Skeletal muscle satellite cell (primary cell): ENCODE data around the gene ADD2.
"Not testable (repeated sequence)": the region's sequence is repeated elsewhere in the genome, so short reads cannot be mapped to it uniquely, and the experiment has no call there.

Experiments used
- H3K27me3 ChIP-seq: 2 replicates; pipeline ENCODE4 v1.7.0; 2013; ENCODE audit warnings: low read length; ENCODE audit not compliant: control insufficient read depth, insufficient read depth
- H3K36me3 ChIP-seq: 2 replicates; pipeline ENCODE4 v1.7.0; 2013; ENCODE audit warnings: mild to moderate bottlenecking, control low read depth, low read length; ENCODE audit not compliant: insufficient read depth
- H3K4me1 ChIP-seq: 2 replicates; pipeline ENCODE4 v1.7.0; 2013; ENCODE audit warnings: low read length; ENCODE audit not compliant: control insufficient read depth, insufficient read depth
- H3K4me2 ChIP-seq: 2 replicates; pipeline ENCODE4 v1.7.0; 2013; ENCODE audit warnings: mild to moderate bottlenecking, low read length
- H3K4me3 ChIP-seq: 2 replicates; pipeline ENCODE4 v1.7.0; 2013; ENCODE audit warnings: low read length
- H3K9ac ChIP-seq: 2 replicates; pipeline ENCODE4 v1.7.0; 2013; ENCODE audit warnings: mild to moderate bottlenecking, low read depth, low read length, moderate library complexity
- H3K9me3 ChIP-seq: replicated peaks from 2 replicates; pipeline ENCODE4 v1.7.0; 2013; ENCODE audit warnings: mild to moderate bottlenecking, control low read depth, low read length

ADD2 gene

DNA sequence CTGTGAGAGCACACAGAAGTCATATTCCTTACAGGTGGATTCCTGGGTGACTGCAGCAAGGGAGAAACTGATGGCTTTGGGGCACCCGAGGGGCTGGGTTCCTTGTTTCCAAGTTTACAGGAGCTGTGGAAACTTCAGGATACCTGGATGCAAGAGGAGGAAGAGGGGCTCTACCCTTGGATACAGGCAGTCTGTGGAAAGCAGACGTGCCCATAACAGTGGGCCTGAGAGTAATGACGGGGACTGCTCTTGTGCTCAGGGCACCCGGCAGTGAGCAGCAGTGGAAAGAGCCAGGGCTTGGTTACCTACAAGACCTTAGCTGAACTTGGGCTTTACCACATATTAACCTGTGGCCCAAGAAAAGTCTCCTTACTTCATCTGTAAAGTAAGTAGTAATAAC is 112.2 kb downstream of the ADD2 start:
- H3K36me3 ChIP-seq = no peaks in the 10 kb centered on the region
- H3K27me3 ChIP-seq = peaks cover 25% of the 10 kb centered on the region
- no peak overlapping the region for H3K4me3 ChIP-seq
- H3K4me1 ChIP-seq = no peaks in the 10 kb centered on the region
- no peaks in the 10 kb centered on the region for H3K9me3 ChIP-seq
- no peak overlapping the region for H3K9ac ChIP-seq
- no peak overlapping the region for H3K4me2 ChIP-seq

DNA sequence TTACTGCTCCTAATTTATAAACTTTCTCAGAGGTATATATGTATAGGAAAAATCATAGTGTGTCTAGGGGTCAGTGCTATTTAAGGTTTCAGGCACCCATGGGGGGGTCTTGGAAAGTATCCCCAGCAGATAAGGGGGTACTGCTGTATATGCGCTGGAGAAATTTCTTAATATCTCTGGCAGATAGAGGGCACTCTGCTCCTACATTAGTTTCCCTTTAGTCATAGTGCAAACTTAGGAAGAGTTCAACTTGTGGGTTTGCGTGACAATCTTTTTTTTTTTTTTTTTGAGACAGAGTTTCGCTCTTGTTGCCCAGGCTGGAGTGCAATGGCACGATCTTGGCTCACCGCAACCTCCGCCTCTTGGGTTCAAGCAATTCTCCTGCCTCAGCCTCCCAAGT is 112.8 kb downstream of the ADD2 start:
- not testable (repeated sequence) for H3K4me1 ChIP-seq, H3K4me3 ChIP-seq, H3K4me2 ChIP-seq, H3K9me3 ChIP-seq, H3K36me3 ChIP-seq, H3K9ac ChIP-seq
- H3K27me3 ChIP-seq = peaks cover 25% of the 10 kb centered on the region

DNA sequence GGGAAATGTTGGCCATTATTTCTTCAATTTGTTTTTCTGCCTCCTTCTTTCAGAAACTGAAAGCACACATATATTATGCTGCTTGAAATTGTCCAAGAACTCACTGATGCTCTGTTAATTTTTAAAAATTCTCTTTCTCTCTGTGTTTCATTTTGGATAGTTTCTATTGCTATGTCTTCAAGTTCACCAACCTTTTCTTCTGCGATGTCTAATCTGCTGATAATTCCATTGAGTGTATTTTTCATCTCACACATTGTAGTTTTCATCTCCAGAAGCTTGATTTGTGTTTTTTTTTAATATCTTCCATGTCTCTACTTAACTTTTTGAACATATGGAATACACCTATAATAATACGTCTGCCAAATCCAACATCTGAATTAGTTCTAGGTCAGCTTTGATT is 116.3 kb downstream of the ADD2 start:
- H3K9me3 ChIP-seq = no peaks in the 10 kb centered on the region
- peaks cover 18% of the 10 kb centered on the region for H3K27me3 ChIP-seq
- no peak overlapping the region for H3K4me2 ChIP-seq
- H3K4me3 ChIP-seq = no peak overlapping the region
- no peaks in the 10 kb centered on the region for H3K36me3 ChIP-seq
- H3K4me1 ChIP-seq = no peaks in the 10 kb centered on the region
- no peak overlapping the region for H3K9ac ChIP-seq

DNA sequence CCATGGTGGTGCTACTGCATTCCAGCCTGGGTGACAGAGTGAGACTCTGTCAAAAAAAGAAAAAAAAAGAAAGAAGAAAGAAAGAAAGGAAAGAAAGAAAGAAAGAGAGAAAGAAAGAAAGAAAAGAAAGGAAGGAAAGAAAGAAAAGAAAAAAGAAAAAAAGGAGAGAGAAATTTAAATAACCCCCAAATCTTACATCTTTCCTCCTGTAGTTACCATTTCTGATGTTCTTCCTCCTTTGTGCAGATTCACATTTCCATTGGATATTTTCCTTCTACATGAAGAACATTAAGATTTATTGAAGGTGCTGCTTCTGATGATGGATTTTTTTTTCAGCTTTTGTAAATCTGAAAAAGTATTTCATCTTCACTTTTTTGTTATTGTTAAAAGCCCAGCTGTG is 117.0 kb downstream of the ADD2 start:
- H3K9me3 ChIP-seq = no peaks in the 10 kb centered on the region
- peaks cover 20% of the 10 kb centered on the region for H3K27me3 ChIP-seq
- no peak overlapping the region for H3K4me3 ChIP-seq

DNA sequence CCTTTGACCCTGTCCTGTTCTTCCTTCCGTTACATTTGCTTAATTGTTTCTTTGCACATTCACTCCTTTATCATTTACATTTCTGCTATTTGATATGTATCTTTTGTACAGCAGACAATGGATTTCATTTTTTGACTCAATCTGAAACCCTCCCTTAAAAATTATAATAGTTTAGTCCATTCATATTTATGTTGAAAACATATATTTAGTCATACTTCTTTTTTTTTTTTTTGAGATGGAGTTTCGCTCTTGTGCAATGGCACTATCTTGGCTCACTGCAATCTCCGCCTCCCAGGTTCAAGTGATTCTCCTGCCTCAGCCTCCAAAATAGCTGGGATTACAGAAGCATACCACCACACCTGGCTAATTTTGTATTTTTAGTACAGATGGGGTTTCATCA is 119.0 kb downstream of the ADD2 start:
- H3K4me3 ChIP-seq = no peak overlapping the region
- no peak overlapping the region for H3K9ac ChIP-seq
- no peaks in the 10 kb centered on the region for H3K36me3 ChIP-seq
- no peaks in the 10 kb centered on the region for H3K9me3 ChIP-seq
- no peak overlapping the region for H3K4me2 ChIP-seq
- H3K4me1 ChIP-seq = no peaks in the 10 kb centered on the region
- peaks cover 26% of the 10 kb centered on the region for H3K27me3 ChIP-seq

More for the DNA sequence above, 117.0 kb downstream of the ADD2 start:
- Histone ChIP-seq H3K4me1 (no peaks in the 10 kb centered on the region), H3K9ac (no peak overlapping the region), H3K4me2 (no peak overlapping the region), H3K36me3 (no peaks in the 10 kb centered on the region)

DNA sequence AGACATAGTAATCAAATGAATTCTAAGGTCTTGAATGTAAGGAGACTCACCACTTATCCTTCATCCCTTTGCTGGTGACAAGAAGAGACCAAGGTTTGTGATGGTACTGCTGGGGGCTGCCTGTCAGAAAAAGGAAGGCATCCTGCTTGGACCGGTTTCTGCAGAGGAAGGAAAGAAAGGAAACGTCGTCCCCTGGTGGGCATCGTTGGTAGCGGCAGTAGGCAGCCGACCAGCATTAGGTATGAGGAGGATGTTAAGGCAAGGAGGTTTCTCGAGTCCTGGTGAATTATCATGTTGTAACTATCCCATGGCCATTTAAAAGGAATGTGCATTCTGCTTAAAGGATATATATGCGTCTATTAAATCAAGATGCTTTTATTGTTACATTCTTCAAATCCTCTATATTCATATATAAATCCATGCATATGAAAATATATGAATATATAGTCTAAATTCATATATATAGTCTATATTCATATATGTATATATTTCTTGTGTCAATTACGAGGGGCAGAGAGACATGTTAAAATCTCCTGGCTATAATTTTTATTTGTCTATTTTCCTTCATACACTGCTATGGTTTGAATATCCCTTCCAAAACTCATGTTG is 120.0 kb downstream of the ADD2 start:
- Histone ChIP-seq H3K36me3 (no peaks in the 10 kb centered on the region), H3K27me3 (peaks cover 20% of the 10 kb centered on the region), H3K4me3 (no peak overlapping the region), H3K9ac (no peak overlapping the region), H3K4me2 (no peak overlapping the region), H3K4me1 (no peaks in the 10 kb centered on the region), H3K9me3 (no peaks in the 10 kb centered on the region)

DNA sequence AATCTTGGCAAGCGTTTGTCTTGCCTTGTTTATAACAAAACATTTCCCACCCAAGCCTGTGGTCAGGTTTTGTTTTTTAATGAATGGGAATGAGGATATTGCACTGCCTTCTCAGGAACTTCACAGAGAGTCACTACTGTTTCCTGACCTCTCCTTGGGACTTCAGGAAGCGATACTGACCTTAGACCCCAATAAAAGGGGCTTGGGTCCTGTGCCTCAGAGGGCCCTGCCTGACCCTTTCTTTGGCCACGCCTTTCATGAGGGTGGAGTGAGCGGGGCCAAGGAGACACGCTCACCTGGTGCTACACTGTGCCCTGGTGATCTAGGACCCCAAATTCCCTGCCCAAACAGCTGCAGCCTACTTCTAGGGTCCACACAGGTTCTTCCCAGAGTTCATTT is 121.6 kb downstream of the ADD2 start:
- H3K4me3 ChIP-seq = no peak overlapping the region
- H3K36me3 ChIP-seq = no peaks in the 10 kb centered on the region
- no peak overlapping the region for H3K9ac ChIP-seq
- no peak overlapping the region for H3K4me2 ChIP-seq
- no peaks in the 10 kb centered on the region for H3K9me3 ChIP-seq
- H3K4me1 ChIP-seq = no peaks in the 10 kb centered on the region
- H3K27me3 ChIP-seq = peaks cover 23% of the 10 kb centered on the region

DNA sequence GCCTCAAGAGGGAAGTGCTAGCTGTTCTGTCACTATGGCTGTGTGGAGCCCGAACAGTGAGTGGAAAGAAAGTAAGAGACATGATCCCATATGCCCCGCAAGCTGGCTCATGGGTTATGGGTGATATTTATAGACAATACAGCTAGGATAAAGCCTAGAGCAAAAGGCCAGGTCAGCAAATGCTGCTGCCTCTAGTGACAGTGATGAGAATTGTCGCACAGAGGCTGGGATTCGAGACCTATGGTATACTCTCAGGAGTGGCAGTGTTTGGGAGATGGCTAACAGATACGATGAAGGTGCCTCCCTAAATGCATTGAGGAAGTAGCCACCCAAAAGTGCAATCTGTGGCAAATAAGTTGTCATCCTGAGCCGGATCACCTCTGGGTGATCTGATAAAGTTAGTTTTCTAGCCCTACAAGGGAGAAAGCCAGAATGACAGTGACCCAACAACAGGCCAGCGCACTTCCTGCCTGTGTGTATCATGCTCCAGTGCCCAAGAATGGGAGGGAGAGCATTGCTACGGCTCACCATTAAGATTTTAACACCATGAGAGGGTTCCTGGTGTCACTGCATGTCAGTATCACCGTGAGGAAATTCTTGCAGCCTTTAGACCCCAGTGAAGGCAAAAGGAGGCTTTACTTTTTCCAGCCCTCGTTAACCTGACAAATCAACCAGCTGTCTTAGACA is 122.1 kb downstream of the ADD2 start:
- H3K27me3 ChIP-seq = peaks cover 28% of the 10 kb centered on the region
- H3K36me3 ChIP-seq = no peaks in the 10 kb centered on the region
- no peaks in the 10 kb centered on the region for H3K9me3 ChIP-seq
- H3K4me2 ChIP-seq = no peak overlapping the region
- no peaks in the 10 kb centered on the region for H3K4me1 ChIP-seq
- H3K4me3 ChIP-seq = no peak overlapping the region
- H3K9ac ChIP-seq = no peak overlapping the region

DNA sequence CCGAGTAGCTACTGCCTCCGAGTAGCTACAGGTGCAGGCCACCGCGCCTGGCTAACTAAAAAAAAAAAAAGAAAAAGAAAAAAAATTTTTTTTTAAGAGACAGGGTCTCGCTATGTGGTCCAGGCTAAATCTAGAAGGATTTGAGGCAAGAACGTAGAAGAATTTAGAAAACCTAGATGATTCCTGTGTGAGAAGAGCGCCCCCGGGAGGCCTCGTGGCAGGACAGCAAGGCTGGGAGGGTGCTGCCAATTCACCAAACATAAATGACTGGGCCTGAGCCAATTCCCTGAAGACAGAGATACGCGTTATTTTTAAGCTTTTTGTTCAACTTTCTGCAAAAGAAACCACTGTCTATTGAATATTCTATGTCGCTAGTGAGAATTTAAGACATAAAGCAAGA is 124.3 kb downstream of the ADD2 start:
- Histone ChIP-seq H3K4me2 (no peak overlapping the region), H3K27me3 (peaks cover 36% of the 10 kb centered on the region), H3K9me3 (no peaks in the 10 kb centered on the region), H3K36me3 (no peaks in the 10 kb centered on the region), H3K4me3 (no peak overlapping the region), H3K4me1 (no peaks in the 10 kb centered on the region), H3K9ac (no peak overlapping the region)

DNA sequence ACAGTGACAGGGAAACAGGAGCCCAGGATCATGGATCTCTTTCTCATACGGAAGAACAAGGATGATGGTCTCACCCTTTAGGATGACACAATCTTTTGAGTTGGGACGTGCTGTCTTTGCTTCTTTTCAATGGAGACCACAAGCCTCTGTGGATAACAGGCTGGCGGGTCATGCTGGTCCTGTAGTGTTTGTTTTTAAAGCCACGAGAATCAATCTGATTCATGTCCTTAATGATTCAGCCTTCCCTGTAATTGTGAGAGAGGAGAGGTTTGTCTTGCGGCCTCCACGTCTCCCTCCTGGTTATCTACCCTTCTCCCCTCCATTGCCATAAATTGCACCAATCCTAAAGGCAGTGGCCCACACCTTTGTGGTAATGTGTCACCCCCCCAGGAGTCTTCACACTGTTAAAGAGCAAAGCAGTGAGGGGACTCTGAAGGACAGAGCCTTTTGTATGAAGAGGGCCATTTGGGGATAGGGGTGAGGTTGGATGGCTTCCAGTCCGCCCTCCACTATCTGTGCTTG is 126.7 kb downstream of the ADD2 start:
- Histone ChIP-seq H3K4me1 (no peaks in the 10 kb centered on the region), H3K27me3 (peaks cover 31% of the 10 kb centered on the region), H3K4me3 (no peak overlapping the region), H3K36me3 (no peaks in the 10 kb centered on the region), H3K4me2 (no peak overlapping the region), H3K9ac (no peak overlapping the region), H3K9me3 (no peaks in the 10 kb centered on the region)

DNA sequence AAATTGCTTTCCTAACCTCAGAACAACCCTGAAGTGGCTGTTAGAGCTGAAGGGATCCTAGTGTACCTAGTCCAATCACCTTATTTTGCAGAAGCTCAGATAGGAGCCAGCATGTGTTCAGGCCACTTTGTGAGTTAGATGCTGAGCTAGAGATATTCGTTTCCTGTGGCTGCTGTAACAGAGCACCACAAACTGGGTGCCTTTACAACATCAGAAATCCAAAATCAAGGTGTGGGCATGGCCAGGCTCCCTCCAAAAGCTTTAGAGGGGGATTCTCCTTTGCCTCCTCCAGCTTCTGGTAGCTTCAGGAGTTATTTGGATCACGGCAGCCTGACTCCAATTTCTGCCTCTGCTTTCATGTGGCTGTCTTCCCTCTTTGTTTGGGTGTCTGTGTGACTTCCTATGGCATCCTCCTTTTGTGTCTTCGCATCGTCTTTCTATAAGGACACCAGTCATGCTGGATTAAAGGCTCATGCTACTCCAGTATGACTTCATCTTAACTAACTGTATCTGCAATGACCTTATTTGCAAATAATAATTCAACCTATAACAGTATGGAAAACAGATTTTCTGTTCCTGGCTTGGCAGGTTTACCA is 128.1 kb downstream of the ADD2 start:
- no peaks in the 10 kb centered on the region for H3K9me3 ChIP-seq
- no peak overlapping the region for H3K4me3 ChIP-seq
- peaks cover 32% of the 10 kb centered on the region for H3K27me3 ChIP-seq
- H3K4me2 ChIP-seq = no peak overlapping the region
- H3K36me3 ChIP-seq = no peaks in the 10 kb centered on the region
- H3K9ac ChIP-seq = no peak overlapping the region
- no peaks in the 10 kb centered on the region for H3K4me1 ChIP-seq

DNA sequence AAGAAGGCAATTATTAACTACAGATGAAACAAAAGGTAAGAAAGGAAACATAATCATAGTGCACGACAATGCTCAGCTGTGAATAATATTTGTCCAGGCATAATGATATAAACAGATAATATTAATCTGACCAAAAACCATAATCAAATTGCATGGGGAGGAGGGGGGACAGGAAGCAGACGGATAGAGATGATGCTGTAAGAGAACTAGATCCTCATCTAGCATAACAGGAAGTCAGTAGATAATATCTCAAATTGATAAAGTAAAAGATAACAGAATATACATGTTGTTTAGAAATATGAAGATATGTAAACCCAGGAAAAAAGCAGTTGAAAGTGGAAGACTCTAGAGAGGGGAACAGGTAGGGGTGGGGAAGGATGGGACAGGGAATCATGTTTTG is 129.4 kb downstream of the ADD2 start:
- no peaks in the 10 kb centered on the region for H3K9me3 ChIP-seq
- no peak overlapping the region for H3K4me2 ChIP-seq
- no peaks in the 10 kb centered on the region for H3K36me3 ChIP-seq
- no peak overlapping the region for H3K4me3 ChIP-seq
- H3K9ac ChIP-seq = no peak overlapping the region
- no peaks in the 10 kb centered on the region for H3K4me1 ChIP-seq
- H3K27me3 ChIP-seq = peaks cover 32% of the 10 kb centered on the region
